SK-N-SH treated with all-trans-retinoic acid at 6 μM for 48 hours (cell line): Measurements from ENCODE around the gene CDPF1.

ENCODE experiments used
- ARNTL ChIP-seq: fragments of 450-650 bp; formaldehyde crosslinking; IDR thresholded peaks from 2 replicates; pipeline ENCODE4 v1.5.0; 2020; ENCODE audit warnings: low read depth, mild to moderate bottlenecking, moderate library complexity, borderline replicate concordance
- BACH2 ChIP-seq: fragments of 250-450 bp; sonication (Bioruptor Pico); IDR thresholded peaks from 2 replicates; pipeline ENCODE4 v1.9.0; 2021; ENCODE audit warnings: mild to moderate bottlenecking, borderline replicate concordance
- CREB5 ChIP-seq: fragments of 250-450 bp; sonication (Bioruptor Pico); IDR thresholded peaks from 2 replicates; pipeline ENCODE4 v1.5.1; 2020; ENCODE audit warnings: low read depth, mild to moderate bottlenecking, moderate library complexity
- CSDC2 ChIP-seq: fragments of 250-450 bp; sonication (Bioruptor Pico); IDR thresholded peaks from 2 replicates; pipeline ENCODE4 v1.5.0; 2020; ENCODE audit warnings: mild to moderate bottlenecking, moderate library complexity
- POU6F1 ChIP-seq: fragments of 250-450 bp; sonication (Bioruptor Pico); IDR thresholded peaks from 2 replicates; pipeline ENCODE4 v1.8.0; 2021; ENCODE audit warnings: low read depth, mild to moderate bottlenecking, moderate library complexity, borderline replicate concordance
- RARB ChIP-seq: fragments of 250-450 bp; sonication (Bioruptor Pico); IDR thresholded peaks from 2 replicates; pipeline ENCODE4 v1.8.0; 2021; ENCODE audit warnings: mild to moderate bottlenecking, moderate library complexity
- TCF4 ChIP-seq: fragments of 250-450 bp; sonication (Bioruptor Pico); IDR thresholded peaks from 2 replicates; pipeline ENCODE4 v1.8.0; 2021; ENCODE audit warnings: mild to moderate bottlenecking, moderate library complexity, borderline replicate concordance
- ZFP3 ChIP-seq: fragments of 250-450 bp; sonication (Bioruptor Pico); IDR thresholded peaks from 2 replicates; pipeline ENCODE4 v1.5.0; 2020; ENCODE audit warnings: mild to moderate bottlenecking, moderate library complexity
- ZFP30 ChIP-seq: fragments of 450-650 bp; formaldehyde crosslinking; IDR thresholded peaks from 2 replicates; pipeline ENCODE4 v1.5.0; 2022; ENCODE audit warnings: mild to moderate bottlenecking, moderate library complexity
- ZNF70 ChIP-seq: fragments of 450-650 bp; formaldehyde crosslinking; IDR thresholded peaks from 2 replicates; pipeline ENCODE4 v1.5.0; 2020; ENCODE audit warnings: mild to moderate bottlenecking, moderate library complexity
- TF ChIP-seq, protein P1 (sequence below): fragments of 250-450 bp; sonication (Bioruptor Pico); IDR thresholded peaks from 2 replicates; pipeline ENCODE4 v1.5.0; 2020; ENCODE audit warnings: mild to moderate bottlenecking, moderate library complexity

- no peak for TF ChIP-seq CREB5 (CRISPR knock-in tag)
- no peak for TF ChIP-seq ZFP3
- no peak for TF ChIP-seq TCF4 (CRISPR knock-in tag)
- TF ChIP-seq ZFP30, result no peak
- TF ChIP-seq RARB, result no peak
- no peak for TF ChIP-seq POU6F1 (CRISPR knock-in tag)
- TF ChIP-seq BACH2, result no peak
- TF ChIP-seq, protein P1, sequence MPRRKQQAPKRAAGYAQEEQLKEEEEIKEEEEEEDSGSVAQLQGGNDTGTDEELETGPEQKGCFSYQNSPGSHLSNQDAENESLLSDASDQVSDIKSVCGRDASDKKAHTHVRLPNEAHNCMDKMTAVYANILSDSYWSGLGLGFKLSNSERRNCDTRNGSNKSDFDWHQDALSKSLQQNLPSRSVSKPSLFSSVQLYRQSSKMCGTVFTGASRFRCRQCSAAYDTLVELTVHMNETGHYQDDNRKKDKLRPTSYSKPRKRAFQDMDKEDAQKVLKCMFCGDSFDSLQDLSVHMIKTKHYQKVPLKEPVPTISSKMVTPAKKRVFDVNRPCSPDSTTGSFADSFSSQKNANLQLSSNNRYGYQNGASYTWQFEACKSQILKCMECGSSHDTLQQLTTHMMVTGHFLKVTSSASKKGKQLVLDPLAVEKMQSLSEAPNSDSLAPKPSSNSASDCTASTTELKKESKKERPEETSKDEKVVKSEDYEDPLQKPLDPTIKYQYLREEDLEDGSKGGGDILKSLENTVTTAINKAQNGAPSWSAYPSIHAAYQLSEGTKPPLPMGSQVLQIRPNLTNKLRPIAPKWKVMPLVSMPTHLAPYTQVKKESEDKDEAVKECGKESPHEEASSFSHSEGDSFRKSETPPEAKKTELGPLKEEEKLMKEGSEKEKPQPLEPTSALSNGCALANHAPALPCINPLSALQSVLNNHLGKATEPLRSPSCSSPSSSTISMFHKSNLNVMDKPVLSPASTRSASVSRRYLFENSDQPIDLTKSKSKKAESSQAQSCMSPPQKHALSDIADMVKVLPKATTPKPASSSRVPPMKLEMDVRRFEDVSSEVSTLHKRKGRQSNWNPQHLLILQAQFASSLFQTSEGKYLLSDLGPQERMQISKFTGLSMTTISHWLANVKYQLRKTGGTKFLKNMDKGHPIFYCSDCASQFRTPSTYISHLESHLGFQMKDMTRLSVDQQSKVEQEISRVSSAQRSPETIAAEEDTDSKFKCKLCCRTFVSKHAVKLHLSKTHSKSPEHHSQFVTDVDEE, result no peak
- TF ChIP-seq ZNF70, result no peak
- no peak for TF ChIP-seq ARNTL (CRISPR knock-in tag)
- no peak for TF ChIP-seq CSDC2 (CRISPR knock-in tag)
These were observed 54.5 kb downstream of the CDPF1 start for GRCh38 chr22:46195487-46196165.
